Fibroblast of skin of back (primary cell): Measurements from ENCODE around the gene KRTAP3-2. TPM values are rescaled to one million over a fixed set of nuclear protein-coding genes. Genes with fewer than 3 reads are reported as not detected.
"Not testable (repeated sequence)": the region's sequence is repeated elsewhere in the genome, so short reads cannot be mapped to it uniquely, and the experiment has no call there.

Experiments used
- DNase-seq: peaks from one replicate; pipeline ENCODE4 v3.0.0-alpha.2; 2013
- polyA plus RNA-seq, 2 experiments: library from polyadenylated mRNA; unstranded; fragments of 120-200 nt; gene quantifications; one replicate each; pipeline ENCODE4 v1.2.1, GENCODE V29; 2013; ENCODE audit not compliant: insufficient read length in 2 of 2

Gene KRTAP3-2
- polyA plus RNA-seq (2013, experiment 1 of 2; ENCODE audit: insufficient read length), result not detected
- not detected for polyA plus RNA-seq (2013, experiment 2 of 2; ENCODE audit: insufficient read length)

DNA sequence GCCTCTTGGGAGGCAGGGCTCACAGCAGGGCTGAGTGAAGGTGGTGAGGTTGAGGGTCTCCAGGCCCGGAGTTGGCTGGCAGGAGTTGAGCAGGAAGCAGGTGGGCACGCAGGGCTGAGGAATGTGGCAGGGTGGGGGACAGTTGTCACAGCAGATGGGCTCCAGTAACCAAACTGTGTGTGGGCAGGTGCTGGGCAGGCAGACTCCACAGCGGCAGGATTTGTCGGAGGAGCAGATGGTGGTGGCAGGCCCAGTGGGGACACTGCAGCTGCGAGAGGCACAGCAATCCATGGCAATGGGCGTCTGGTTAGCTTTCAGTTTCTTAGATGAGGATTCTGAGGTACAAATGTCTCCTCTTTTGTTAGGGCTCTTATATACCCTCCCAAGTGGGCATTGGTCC is at the start of gene KRTAP3-2:
TSS of gene KRTAP3-2 (minus strand) at position 344 of the 400 bp plus-strand sequence. CDS start at position 291, 53 bp downstream.
- not testable (repeated sequence) for DNase-seq

DNA sequence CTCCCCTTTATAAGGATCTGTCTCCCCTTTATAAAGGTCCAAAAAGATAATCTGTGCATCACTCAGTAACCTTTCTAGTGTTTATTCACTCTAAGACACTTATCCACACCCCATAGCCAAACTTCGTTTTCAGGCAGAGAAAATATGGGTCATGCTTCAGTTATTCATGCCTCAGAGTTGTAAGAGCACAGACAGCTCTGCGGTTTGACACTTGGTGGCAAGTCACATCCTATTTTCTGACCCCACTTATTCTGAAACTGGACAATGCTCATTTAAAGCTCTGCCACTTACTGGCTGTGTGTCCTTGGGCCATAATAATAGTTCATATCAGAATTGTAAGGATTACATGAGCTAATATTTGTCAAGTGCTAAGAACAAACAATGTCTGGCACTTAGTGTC is 49.4 kb upstream of the KRTAP3-2 start:
- DNase-seq, result peak; percentile 92

DNA sequence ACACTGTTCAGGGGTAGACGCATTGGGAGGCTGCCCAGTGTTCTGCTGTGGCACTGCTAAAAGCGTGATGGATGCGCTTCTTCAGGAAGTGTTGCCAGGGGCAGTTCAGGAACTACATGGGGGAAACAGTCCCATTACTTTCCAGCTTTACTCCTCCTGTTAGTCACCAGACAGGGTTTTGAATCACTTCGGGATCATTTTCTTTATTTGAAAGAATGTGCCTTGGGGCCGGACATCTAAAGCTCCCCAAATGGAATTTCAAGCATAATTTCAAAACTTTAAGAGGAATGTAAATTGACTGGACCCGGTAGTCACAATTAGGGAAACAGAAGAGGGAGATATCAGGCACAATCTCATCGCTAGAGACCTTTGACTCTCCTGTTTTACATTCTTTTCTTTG is 48.7 kb upstream of the KRTAP3-2 start:
- DNase-seq, result peak; percentile 91

DNA sequence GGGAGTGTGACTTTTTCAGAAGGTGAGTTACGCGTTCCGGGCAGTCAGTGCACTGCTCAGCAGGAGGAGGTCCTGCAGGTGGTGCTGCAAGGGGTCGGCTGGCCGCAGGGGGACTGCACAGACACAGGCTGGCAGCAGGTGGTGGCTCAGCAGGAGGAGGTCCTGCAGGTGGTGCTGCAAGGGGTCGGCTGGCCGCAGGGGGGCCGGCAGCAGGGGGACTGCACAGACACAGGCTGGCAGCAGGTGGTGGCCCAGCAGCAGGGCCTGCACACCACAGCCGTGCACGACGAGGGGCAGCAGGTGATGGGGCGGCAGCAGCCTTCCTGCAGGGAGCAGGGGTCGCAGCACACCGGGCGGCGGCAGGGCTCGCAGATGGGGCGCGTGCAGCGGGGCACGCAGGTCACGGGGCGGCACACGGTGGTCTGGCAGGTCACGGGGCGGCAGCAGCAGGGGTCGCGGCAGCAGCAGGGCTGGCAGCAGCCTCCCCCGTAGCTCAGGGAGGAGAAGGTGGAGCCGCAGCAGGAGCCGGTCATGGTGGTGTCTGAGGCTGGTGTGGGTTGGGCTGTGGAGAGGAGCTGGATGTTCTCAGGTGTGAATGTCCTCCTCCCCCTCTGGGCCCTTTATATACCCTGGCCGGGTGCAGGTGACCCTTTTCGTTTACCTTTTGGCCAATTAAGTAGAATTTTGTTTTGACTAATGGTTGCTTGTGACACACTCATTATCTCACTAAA is 47.2 kb upstream of the KRTAP3-2 start, which contains the start of gene KRTAP2-1:
TSS of gene KRTAP2-1 (minus strand) at position 582 of the 731 bp plus-strand sequence. CDS start at position 533, 49 bp downstream.
- DNase-seq, result not testable (repeated sequence)

DNA sequence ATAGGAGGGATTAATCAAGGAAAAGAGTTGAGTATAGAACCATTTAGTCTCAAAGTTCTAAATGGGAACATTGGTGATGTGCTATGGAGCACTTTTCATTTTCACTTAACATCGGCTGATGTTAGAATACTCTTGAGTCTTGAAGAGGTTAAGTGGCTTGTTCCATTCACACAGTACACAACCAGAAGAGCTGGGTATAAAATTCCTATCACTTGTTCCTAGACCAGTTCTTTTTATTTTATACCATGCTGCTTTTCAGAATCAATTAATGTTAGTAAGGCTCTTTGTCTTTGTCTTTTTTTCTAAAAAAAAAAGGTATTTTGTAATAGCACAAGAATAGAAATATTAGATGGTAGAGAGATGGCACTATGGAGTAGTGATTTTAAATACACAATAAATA is 43.2 kb upstream of the KRTAP3-2 start:
- no peak for DNase-seq

DNA sequence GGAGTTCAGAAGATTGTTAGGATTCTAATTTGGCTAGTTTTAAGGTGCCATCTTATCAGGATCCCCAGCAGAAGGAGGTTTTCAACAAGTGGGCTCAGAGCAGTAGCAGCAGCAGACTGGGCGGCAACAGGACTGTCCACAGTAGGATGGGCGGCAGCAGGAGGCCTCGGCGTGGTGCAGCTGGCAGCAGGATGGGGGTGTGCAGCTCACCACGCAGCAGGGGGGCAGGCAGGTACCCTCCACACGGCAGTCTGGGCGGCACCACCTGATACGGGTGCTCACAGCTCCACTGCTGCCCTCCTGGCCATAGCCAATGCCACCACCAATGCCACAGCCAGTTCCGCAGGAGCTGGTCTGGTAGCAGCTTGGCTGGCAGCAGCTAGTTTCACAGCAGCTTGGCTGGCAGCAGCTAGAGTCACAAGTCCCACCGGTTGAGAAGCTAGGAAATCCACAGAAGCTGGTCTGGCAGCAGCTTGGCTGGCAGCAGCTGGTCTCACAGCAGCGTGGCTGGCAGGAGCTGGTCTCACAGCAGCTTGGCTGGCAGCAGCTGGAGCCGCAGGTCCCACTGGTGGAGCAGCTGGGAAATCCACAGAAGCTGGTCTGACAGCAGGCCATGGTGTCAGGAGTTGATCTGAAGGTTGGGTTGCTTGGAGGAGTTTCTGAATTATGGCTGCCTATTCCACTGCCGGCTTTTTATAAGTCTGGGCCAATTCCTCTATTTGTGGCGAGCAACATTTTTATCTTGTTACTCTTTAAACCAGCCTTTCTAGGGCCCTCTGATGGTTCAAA is 41.3 kb upstream of the KRTAP3-2 start, which contains the start of gene KRTAP1-1:
TSS of gene KRTAP1-1 (minus strand) at position 668 of the 789 bp plus-strand sequence. CDS start at position 615, 53 bp downstream.
- peak; percentile 31 for DNase-seq

DNA sequence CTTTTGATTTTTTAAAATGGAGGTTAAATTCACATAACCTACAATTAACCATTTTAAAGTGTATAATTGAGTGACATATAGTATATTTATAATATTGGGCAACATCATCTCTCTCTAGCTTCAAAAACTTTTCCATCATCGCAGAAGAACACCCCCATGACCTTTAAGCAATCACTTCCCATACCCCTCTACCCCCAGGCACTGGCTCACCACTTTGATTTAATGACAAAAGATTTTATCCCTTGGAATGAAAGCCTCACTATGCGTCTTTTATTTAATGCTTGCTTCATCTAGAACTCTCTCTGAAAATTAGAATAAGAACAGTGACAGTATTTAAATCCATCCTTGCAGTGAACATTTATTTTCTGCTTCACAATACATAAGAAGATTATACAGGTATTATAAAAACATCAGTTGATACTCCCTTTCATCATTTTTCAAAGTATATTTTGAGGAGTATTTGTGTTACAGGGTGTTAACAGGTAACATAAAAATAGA is 38.2 kb upstream of the KRTAP3-2 start:
- DNase-seq, result no peak

DNA sequence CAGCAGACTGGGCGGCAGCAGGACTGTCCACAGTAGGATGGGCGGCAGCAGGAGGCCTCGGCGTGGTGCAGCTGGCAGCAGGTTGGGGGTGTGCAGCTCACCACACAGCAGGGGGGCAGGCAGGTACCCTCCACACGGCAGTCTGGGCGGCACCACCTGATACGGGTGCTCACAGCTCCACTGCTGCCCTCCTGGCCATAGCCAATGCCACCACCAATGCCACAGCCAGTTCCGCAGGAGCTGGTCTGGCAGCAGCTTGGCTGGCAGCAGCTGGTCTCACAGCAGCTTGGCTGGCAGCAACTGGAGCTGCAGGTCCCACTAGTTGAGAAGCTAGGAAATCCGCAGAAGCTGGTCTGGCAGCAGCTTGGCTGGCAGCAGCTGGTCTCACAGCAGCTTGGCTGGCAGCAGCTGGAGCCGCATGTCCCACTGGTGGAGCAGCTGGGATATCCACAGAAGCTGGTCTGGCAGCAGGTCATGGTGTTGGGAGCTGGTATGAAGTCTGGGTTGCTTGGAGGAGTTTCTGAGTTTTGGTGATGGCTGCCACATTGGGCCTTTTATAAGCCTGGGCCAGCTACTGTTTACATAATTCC is 34.7 kb upstream of the KRTAP3-2 start, which contains the start of gene KRTAP1-3:
TSS of gene KRTAP1-3 (minus strand) at position 529 of the 590 bp plus-strand sequence. CDS start at position 476, 53 bp downstream.
- not testable (repeated sequence) for DNase-seq

DNA sequence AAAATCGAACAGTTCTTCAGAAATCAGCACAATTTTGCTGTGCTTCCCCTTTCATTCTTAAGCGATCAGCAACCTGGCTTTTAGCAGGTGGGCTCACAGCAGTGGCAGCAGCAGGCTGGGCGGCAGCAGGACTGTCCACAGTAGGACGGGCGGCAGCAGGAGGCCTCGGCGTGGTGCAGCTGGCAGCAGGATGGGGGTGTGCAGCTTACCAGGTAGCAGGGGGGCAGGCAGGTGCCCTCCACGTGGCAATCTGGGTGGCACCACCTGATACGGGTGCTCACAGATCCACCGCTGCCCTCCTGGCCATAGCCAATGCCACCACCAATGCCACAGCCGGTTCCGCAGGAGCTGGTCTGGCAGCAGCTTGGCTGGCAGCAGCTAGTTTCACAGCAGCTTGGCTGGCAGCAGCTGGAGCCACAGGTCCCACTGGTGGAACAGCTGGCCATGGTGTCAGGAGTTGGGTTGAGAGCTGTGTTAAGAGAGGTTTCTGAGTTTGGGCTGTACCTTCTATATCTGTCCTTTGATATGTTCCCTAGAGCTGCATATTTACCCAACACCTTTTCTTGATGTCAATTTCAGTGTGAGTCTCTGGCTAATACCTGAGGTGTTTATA is 30.0 kb upstream of the KRTAP3-2 start, which contains the start of gene KRTAP1-4:
TSS of gene KRTAP1-4 (minus strand) at position 563 of the 613 bp plus-strand sequence. CDS start at position 446, 117 bp downstream.
- no peak for DNase-seq

DNA sequence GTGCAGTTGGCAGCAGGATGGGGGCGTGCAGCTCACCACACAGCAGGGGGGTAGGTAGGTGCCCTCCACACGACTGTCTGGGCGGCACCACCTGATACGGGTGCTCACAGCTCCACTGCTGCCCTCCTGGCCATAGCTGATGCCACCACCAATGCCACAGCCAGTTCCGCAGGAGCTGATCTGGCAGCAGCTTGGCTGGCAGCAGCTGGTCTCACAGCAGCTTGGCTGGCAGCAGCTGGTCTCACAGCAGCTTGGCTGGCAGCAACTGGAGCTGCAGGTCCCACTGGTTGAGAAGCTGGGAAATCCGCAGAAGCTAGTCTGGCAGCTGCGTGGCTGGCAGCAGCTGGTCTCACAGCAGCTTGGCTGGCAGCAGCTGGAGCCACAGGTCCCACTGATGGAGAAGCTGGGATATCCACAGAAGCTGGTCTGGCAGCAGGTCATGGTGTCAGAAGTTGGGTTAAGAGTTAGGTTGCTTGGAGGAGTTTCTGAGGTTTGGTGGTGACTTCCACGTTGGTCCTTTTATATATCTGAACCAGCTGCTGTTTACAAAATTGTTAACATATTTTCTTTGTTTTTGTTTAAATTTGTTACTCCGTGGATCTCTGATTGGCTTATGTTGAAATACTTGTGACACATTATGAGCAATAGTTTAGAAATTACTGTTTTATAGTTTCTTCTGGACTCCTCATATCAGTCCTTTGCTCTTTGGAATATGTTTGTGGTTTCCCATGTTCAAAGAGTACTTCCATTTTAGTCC is 27.2 kb upstream of the KRTAP3-2 start, which contains the start of gene KRTAP1-5:
TSS of gene KRTAP1-5 (minus strand) at position 494 of the 757 bp plus-strand sequence. CDS start at position 441, 53 bp downstream.
- DNase-seq, result peak; percentile 80

DNA sequence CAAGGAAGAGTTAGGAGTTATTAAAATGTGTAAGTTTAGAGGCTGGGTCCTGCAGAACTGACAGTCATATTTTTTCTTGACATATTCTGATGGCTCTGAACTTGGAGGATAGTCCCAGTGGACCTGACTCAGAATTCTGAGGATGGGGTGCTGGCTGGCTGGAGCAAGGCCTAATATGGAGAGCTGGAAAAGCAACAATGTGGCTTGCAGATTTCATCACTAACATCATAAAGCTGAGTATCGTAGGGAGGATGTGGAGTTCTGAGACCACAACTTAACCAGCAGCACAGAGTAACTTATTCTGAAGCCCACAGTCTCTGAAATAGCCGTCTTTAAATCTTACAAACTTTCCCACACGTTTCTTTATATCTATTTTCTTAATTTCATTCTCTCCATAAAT is 25.0 kb upstream of the KRTAP3-2 start:
- peak; percentile 71 for DNase-seq

DNA sequence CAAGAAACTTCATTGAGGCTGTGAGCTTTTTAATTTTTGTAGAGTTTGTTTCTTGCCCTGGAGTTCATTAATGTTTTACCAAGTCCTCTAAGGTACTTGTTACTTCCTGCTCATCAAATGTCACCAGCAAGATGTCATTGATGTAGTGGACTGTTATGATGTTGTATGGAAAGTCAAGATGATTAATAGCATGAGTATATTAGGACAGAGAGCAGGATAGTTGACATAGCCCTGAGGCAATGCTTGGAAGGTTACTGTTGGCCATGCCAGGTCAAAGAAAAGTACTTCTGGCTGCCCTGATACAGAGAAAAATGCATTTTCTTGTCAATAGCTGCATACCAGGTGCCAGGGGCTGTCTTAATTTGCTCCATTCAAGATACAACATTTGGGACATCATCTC is 20.6 kb upstream of the KRTAP3-2 start:
- no peak for DNase-seq

DNA sequence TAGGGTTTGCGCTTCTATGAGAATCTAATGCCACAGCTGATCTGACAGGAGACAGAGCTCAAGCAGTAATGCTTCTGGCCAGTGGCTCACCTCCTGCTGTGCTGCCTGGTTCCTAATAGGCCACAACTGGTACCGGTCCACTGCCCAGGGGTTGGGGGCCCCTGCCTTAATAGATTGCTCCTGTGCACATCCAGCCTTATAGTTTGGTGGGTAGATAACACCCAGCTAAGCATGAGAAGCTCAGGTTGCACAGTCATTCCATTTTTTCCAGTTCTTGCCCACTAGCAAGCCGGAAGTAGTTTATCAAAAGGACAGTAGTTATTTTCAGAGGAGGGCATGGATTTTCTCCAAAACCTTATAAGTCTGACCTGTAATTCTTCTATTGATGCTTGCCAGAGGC is 19.7 kb upstream of the KRTAP3-2 start:
- DNase-seq, result no peak

DNA sequence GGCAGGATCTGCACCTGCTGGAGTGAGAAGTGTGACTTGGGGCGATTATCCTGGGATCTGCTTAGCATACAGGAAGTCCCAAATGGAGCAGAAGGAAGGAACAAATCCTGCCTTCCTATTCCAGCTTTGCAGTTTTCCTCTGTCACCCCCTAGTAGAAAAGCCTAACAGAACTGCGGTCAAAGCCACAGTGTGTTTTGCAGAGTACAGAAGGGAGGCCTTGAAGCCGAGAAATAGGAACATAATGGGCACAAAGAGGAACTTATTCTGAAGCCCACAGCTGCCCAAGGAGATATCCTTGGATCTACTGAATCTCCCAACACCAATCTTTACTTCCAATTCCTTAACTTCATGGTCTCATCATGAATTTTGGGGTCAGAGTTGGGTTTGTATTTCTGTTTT is 18.8 kb upstream of the KRTAP3-2 start:
- DNase-seq, result no peak

DNA sequence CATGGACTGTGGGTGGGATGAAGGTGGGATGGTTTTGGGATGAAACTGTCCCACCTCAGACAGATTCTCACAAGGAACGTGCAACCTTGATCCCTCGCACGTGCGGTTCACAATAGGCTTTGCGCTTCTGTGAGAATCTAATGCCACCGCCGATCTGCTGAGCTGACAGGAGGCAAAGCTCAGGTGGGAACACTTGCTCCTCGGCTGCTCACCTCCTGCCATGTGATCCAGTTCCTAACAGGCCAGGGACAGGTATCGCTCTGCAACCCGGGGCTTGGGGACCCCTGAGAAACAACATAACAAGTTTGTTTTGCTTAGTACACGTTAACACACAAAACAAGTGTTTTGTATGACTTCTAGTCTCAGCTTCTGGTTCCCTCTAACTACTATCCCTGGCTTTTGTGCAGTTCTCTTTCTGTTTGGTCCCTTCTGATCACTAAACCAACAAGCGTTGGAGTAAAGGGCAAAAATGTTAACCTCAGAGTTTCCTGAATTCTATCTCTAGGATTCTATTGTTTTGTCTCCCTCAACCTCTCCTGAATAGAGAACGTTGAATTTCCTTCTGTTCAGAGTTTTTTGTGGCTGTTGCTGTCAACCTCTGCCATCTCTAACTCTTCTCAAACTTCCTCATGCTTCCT is 17.0 kb upstream of the KRTAP3-2 start:
- DNase-seq, result no peak

DNA sequence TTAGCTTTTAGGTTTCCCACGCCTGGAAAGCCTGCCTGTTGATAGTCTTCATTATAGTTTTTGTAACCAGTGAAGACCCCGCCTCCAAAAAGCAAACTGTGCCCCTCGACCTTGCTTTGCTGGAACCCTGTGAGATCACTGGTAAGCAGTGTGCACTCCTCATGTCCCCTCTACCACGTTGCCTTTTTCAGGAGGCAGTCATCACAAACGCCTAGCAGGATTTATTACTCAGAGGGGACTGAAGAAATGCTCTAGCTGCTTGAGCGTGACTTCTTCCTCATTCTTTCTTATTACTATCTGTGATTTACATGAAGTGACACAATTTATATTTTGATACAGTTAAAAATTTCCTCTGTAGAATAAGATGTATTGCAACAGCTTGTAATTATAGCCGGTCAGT is 15.7 kb upstream of the KRTAP3-2 start:
- DNase-seq, result peak; percentile 13

DNA sequence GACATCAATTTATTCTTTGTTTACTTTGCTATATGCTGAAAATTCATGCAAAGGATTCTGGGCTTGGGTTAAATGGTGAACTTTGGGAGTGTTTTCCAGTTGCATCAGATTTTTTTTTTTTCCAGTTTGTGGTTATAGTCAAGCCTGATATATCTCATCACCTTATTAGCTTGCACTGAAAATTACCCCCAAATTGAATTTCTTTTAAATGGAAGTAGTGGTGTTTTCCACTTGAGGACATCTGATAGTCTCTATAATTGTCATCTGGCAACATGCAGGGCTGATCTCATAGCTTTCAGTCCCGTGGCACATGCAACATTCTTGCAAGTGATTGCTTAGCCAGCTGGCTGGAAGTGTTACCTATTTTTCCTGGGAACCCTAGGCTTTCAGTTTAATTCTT is 13.9 kb upstream of the KRTAP3-2 start:
- peak; percentile 34 for DNase-seq

DNA sequence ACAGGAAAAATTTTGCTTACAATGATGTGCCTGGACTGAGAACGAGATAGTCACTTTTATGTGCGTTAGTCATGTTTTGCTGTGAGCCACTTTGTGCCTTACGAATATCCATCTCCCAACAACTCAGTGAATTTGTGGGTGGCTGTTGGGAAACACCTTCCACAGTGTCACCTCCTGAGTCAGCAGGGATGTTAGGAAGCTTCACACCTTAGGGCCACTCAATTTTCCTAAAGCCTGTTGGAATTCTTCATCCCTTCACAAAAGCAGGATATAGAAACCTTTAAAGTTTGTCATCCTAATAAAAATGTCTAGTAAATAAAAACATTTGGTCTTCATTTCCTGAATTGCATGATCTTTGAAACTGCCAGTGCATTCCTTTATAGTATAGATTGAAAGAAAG is 13.5 kb upstream of the KRTAP3-2 start:
- DNase-seq, result no peak

DNA sequence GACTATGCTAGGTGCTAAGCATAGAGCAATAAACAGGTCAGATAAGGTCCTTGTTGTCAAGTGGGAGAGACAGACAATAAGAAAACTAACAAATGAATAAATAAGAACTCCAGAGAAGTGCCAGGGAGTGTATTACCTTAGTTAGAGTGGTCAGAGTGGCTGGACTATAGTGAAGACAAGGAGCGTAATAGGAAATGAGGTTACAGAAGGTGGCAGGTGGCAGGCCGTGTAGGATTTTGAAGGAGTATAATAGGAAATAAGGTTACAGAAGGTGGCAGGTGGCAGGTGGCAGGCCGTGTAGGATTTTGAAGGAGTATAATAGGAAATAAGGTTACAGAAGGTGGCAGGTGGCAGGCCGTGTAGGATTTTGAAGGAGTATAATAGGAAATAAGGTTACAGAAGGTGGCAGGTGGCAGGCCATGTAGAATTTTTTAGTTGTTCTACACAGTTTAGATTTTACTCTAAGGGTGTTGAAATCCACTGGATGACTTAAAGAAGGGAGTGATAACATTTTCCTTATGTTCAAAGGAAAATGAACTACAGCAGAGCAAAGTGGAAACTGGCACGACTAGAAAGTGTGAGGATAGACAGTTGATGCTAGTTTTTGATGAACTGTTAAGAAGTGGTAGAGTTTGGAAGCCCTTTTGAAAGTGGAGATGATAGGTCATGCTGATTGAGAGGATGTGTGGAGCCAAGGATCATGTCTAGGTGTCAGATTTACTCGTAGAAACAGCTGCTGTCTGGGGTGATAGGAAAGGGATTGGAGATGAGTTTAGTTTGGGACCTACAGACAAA is 12.8 kb upstream of the KRTAP3-2 start:
- DNase-seq, result no peak

DNA sequence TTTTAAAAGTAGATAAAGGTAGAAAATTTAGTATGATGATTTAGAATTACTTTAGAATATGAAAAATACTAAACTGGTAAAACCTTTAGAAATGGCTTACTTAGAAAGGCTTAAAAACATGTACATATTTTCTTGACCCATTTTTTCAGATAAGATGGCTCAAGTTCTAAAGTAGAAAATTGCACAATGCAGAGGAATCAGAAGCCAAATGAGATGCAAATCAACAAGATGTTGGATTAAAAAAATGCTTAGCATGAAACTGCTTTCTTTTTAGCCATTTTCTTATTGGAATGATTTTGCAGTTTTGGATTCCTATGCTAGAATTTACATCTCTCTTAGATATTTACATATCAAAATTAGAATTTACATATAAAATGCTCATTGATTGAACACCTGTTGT is 10.7 kb upstream of the KRTAP3-2 start:
- DNase-seq, result no peak
